Right lobe of liver (tissue), 6 donors: ENCODE results near the gene RDH5. TPM values are rescaled to one million over a fixed set of nuclear protein-coding genes. Genes with fewer than 3 reads are reported as not detected.

Experiments
- ATAC-seq, 4 donors: fragments of 200-7000 bp; cut with Tn5 transposase; one replicate each; pipeline ENCODE4 v1.9.1; 2020; ENCODE audit warnings: mild to moderate bottlenecking in 4 of 4, moderate library complexity in 4 of 4
- DNase-seq, 3 donors: peaks; one replicate each; pipeline ENCODE4 v3.0.0-alpha.2; 2020
- H3K27ac ChIP-seq, 3 donors: fragments of 200-600 bp; one replicate each; pipeline ENCODE4 v1.8.0; 2022
- H3K27me3 ChIP-seq, 2 donors: fragments of 200-600 bp; one replicate each; pipeline ENCODE4 v1.8.0; 2022
- H3K36me3 ChIP-seq, 4 donors: fragments of 200-600 bp; sonication (generic) in 1 of 4; one replicate each; pipeline versions ENCODE4 v1.5.1 to v1.8.0; 2017 to 2022; ENCODE audit warnings: control low read depth in 1 of 4
- H3K4me1 ChIP-seq, 4 donors: fragments of 200-600 bp; sonication (generic) in 1 of 4; one replicate each; pipeline versions ENCODE4 v1.5.1 to v1.8.0; 2017 to 2022; ENCODE audit warnings: control low read depth in 1 of 4
- H3K4me3 ChIP-seq, 3 donors: fragments of 200-600 bp; one replicate each; pipeline ENCODE4 v1.8.0; 2022
- H3K9me3 ChIP-seq, 4 donors: fragments of 200-600 bp; sonication (generic) in 1 of 4; one replicate each; pipeline versions ENCODE4 v1.5.1 to v1.8.0; 2017 to 2022; ENCODE audit warnings: control low read depth in 1 of 4
- CTCF ChIP-seq, 4 donors: fragments of 200-600 bp in 3 of 4; fragments of 450-650 bp in 1 of 4; IDR thresholded peaks; one replicate each; pipeline versions ENCODE4 v1.5.1 to v1.8.0; 2016 to 2022; ENCODE audit warnings: antibody characterized with exemption in 4 of 4, mild to moderate bottlenecking in 2 of 4
- POLR2A ChIP-seq: fragments of 450-650 bp; IDR thresholded peaks from one replicate; pipeline ENCODE4 v1.6.1; 2017; ENCODE audit warnings: antibody characterized with exemption, mild to moderate bottlenecking
- WGBS: methylation state at CpG from one replicate; pipeline ENCODE4 v1.1.6; 2018; ENCODE audit warnings: low coverage, low lambda C conversion rate; ENCODE audit not compliant: insufficient coverage; ENCODE audit errors: missing lambda C conversion rate; 5-methylcytosine and 5-hydroxymethylcytosine counted together
- intact Hi-C, 2 donors: fragments of 100-400 bp; cut with DNase I; formaldehyde crosslinking; loops; one replicate each; pipeline versions ENCODE4 v1.11.2 to v1.14.1; 2022
- total RNA-seq, 6 experiments: library from RNA; depleted of rRNA in 2 of 6; stranded (reverse); fragments of >200 nt in 2 of 6; fragmentation: NEBNext Ultra II Directional in 3 of 6; extraction: Animal tissue kit (Norgen Biotek cat#: 25700) in 3 of 6; gene quantifications; one replicate each; pipeline versions ENCODE4 v1.1.0 to v1.2.4, GENCODE V29; 2016 to 2023
- donor health status: DM: no; HTN: yes; CAD: no.
- donor health status: DM: no; HTN: no; CAD: no.
- donor health status: DM: no; HTN: no; CAD: no.
- donor health status: DM: no; HTN: yes; CAD: no.
- donor health status: DM: no; HTN: yes; CAD: no.

RDH5 gene
- total RNA-seq, 6 experiments from 2014 or later: 26.3 to 52.5 (median 43.0) TPM

DNA sequence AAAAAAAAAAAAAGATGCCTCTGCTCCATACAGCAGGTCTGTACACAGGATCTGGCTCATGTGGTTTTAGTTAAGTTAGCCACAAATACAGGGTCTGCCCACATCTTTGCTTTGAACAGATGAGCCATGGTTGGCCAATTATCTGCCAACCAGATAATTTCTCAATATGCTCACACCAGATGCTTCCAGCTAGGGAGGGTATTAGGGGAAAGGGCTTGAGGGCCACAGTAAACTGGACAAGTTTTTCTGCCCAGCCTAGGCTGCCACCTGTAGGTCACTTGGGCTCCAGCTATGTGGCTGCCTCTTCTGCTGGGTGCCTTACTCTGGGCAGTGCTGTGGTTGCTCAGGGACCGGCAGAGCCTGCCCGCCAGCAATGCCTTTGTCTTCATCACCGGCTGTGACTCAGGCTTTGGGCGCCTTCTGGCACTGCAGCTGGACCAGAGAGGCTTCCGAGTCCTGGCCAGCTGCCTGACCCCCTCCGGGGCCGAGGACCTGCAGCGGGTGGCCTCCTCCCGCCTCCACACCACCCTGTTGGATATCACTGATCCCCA lies 776 bp downstream of the RDH5 start:
- Histone ChIP-seq H3K4me1 (peaks cover 0 to 54% (median 12%) of the 10 kb centered on the region in 4 donors), H3K9me3 (no peaks in the 10 kb centered on the region), H3K36me3 (peaks cover 0 to 17% (median 2%) of the 10 kb centered on the region in 4 donors), H3K4me3 (peak overlapping the region; percentile 25 to 52 (median 40)), H3K27me3 (no peaks in the 10 kb centered on the region), H3K27ac (peak overlapping the region; percentile 73 to 80 (median 75))
- peak; percentile 69 to 80 (median 72) for ATAC-seq
- DNase-seq: peak; percentile 77 to 79 (median 78)
- intact Hi-C loops: loop anchor here in 1 of 2 donors (5.0 kb wide), 1 partner anchor 39 kb away; a partner anchor contains a TSS
- WGBS: no CpG with 5 or more reads among the region's 9 CpGs
- peak; percentile 66 to 83 (median 72) for TF ChIP-seq CTCF (IDR thresholded peaks at IDR 0.05)
- no peak for TF ChIP-seq POLR2A

DNA sequence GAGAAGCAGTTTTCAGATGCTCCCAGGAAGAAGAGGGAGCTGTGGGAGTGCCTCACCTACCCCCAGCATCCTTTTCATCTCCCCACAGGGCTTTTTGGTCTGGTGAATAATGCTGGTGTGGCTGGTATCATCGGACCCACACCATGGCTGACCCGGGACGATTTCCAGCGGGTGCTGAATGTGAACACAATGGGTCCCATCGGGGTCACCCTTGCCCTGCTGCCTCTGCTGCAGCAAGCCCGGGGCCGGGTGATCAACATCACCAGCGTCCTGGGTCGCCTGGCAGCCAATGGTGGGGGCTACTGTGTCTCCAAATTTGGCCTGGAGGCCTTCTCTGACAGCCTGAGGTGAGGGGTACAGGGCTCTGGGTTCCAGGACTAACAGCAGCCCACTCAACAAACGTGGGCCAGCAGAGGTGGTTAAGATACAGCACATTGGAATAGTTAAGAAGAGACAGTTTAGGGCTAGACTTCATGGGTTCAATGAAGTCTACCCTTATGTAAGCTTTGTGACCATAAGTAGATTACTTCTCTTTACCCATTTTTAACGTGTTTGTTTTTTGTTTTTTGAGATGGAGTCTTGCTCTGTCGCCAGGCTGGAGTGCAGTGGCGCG lies 1.5 kb downstream of the RDH5 start:
- ATAC-seq (no peak), DNase-seq (no peak)

DNA sequence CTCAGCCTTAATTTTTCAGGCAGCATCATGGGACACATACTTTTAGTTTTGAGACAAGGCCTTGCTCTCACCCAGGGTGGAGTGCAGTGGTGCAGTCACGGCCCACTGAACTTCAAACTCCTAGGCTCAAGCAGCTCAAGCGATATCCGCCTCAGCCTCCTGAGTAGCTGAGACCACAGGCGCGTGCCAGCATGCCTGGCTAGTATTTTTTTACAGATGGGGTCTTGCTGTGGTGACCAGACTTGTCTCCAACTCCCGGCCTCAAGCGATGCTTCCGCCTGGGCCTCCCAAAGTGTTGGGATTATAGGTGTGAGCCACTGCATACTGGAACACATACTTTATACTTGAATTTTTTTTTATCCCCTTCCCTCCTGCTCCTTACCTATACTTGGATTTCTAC lies 2.8 kb downstream of the RDH5 start:
- Histone ChIP-seq H3K27ac (no peak overlapping the region), H3K4me1 (peaks cover 0 to 56% (median 15%) of the 10 kb centered on the region in 4 donors), H3K27me3 (no peaks in the 10 kb centered on the region), H3K36me3 (peaks cover 0 to 23% (median 2%) of the 10 kb centered on the region in 4 donors), H3K9me3 (no peaks in the 10 kb centered on the region), H3K4me3 (no peak overlapping the region)
- ATAC-seq: no peak
- DNase-seq: no peak
- TF ChIP-seq POLR2A (no peak), CTCF (IDR thresholded peaks at IDR 0.05) (no peak)
- intact Hi-C loops: loop anchor here in 1 of 2 donors (5.0 kb wide), 1 partner anchor 41 kb away; a partner anchor contains a TSS
- WGBS: 100% methylated on average over 1 of the region's 8 CpGs

More for the DNA sequence above, 1.5 kb downstream of the RDH5 start:
- Histone ChIP-seq H3K36me3 (peaks cover 0 to 22% (median 2%) of the 10 kb centered on the region in 4 donors), H3K27ac (peak overlapping the region in 1 of 3 donors; percentile 24), H3K27me3 (no peaks in the 10 kb centered on the region), H3K9me3 (no peaks in the 10 kb centered on the region), H3K4me3 (peak overlapping the region in 1 of 3 donors; percentile 52), H3K4me1 (peaks cover 0 to 54% (median 12%) of the 10 kb centered on the region in 4 donors)
- TF ChIP-seq POLR2A (no peak), CTCF (IDR thresholded peaks at IDR 0.05) (no peak)
- WGBS: 56% methylated on average over 9 of the region's 14 CpGs
- intact Hi-C loops: loop anchor here in 1 of 2 donors (5.0 kb wide), 1 partner anchor 39 kb away; a partner anchor contains a TSS

GRCh38 chr12:55723516-55724225 lies 3.5 kb downstream of the RDH5 start:
- Histone ChIP-seq H3K27ac (no peak overlapping the region), H3K36me3 (peaks cover 0 to 23% (median 2%) of the 10 kb centered on the region in 4 donors), H3K9me3 (no peaks in the 10 kb centered on the region), H3K4me1 (peaks cover 0 to 56% (median 15%) of the 10 kb centered on the region in 4 donors), H3K4me3 (no peak overlapping the region), H3K27me3 (no peaks in the 10 kb centered on the region)
- ATAC-seq (no peak), DNase-seq (no peak)
- intact Hi-C loops: loop anchor here in 1 of 2 donors (5.0 kb wide), 1 partner anchor 41 kb away; a partner anchor contains a TSS
- whole genome bisulfite sequencing: 34% methylated on average over 8 of the region's 10 CpGs
- TF ChIP-seq POLR2A (no peak), CTCF (IDR thresholded peaks at IDR 0.05) (no peak)
